PC-3 (cell line): ENCODE results near the gene RTN3. TPM values are rescaled to one million over a fixed set of nuclear protein-coding genes. Genes with fewer than 3 reads are reported as not detected.

Experiments used
- ATAC-seq: fragments of 200-7000 bp; cut with Tn5 transposase; 2 replicates; pipeline ENCODE4 v1.9.1; 2020; ENCODE audit warnings: mild to moderate bottlenecking, moderate library complexity
- BruUV-seq: library from RNA; stranded (reverse); fragments of 400-500 nt; replicated peaks from 2 replicates; lab custom pipeline; 2021; lab: Mats Ljungman, UMichigan
- CTCF ChIA-PET: fragments of 300-600 bp; sonication (Branson Sonifier 250); formaldehyde crosslinking; loops from one replicate; lab custom pipeline; 2022; ENCODE audit warnings: antibody characterized with exemption; lab: Charles Lee
- POLR2A ChIA-PET: fragments of 300-600 bp; sonication (Branson Sonifier 250); formaldehyde crosslinking; loops from one replicate; lab custom pipeline; 2022; ENCODE audit warnings: antibody characterized with exemption; ENCODE audit not compliant: unreplicated experiment; lab: Charles Lee
- DNase-seq: peaks from one replicate; pipeline ENCODE4 v3.0.0-alpha.2; 2015
- H2AFZ ChIP-seq: fragments of 300-600 bp; sonication (generic); 2 replicates; pipeline ENCODE4 v1.6.0; 2016; ENCODE audit warnings: antibody characterized with exemption, low read length
- H3F3A ChIP-seq: fragments of 300-600 bp; sonication (generic); one replicate; pipeline ENCODE4 v1.6.0; 2017; ENCODE audit warnings: antibody characterized with exemption, low read length, control low read depth, mild to moderate bottlenecking; ENCODE audit not compliant: unreplicated experiment
- H3K27ac ChIP-seq: fragments of 300-600 bp; sonication (generic); 2 replicates; pipeline ENCODE4 v1.5.1; 2016; ENCODE audit warnings: mild to moderate bottlenecking, low read length
- H3K27me3 ChIP-seq: fragments of 300-600 bp; sonication (generic); 2 replicates; pipeline ENCODE4 v1.6.1; 2016; ENCODE audit warnings: low read length, mixed read lengths
- H3K36me3 ChIP-seq: fragments of 300-600 bp; sonication (generic); 2 replicates; pipeline ENCODE4 v1.6.1; 2016; ENCODE audit warnings: low read depth, mixed run types, low read length, mixed read lengths
- H3K4me1 ChIP-seq: fragments of 300-600 bp; sonication (generic); 2 replicates; pipeline ENCODE4 v1.5.1; 2016; ENCODE audit warnings: low read length; ENCODE audit not compliant: insufficient read depth
- H3K4me2 ChIP-seq: fragments of 300-600 bp; sonication (generic); 2 replicates; pipeline ENCODE4 v1.6.0; 2016; ENCODE audit warnings: low read length
- H3K4me3 ChIP-seq: fragments of 300-600 bp; sonication (generic); 2 replicates; pipeline ENCODE4 v1.5.1; 2016; ENCODE audit warnings: mild to moderate bottlenecking, low read length, mixed read lengths
- H3K79me2 ChIP-seq: fragments of 300-600 bp; sonication (generic); 2 replicates; pipeline ENCODE4 v1.6.1; 2017; ENCODE audit warnings: low read length, mixed read lengths
- H3K9ac ChIP-seq: fragments of 300-600 bp; sonication (generic); 2 replicates; pipeline ENCODE4 v1.6.0; 2016; ENCODE audit warnings: mild to moderate bottlenecking, low read length
- H3K9me2 ChIP-seq: fragments of 300-600 bp; sonication (generic); replicated peaks from 2 replicates; pipeline ENCODE4 v1.6.1; 2016; ENCODE audit warnings: mixed run types, low read length, mixed read lengths
- H3K9me3 ChIP-seq: fragments of 300-600 bp; sonication (generic); 2 replicates; pipeline ENCODE4 v1.6.1; 2016; ENCODE audit warnings: low read length, mixed read lengths
- H4K20me1 ChIP-seq: fragments of 300-600 bp; sonication (generic); 2 replicates; pipeline ENCODE4 v1.6.1; 2016; ENCODE audit warnings: low read length, mixed read lengths
- EZH2 ChIP-seq: fragments of 300-600 bp; sonication (generic); IDR thresholded peaks from one replicate; pipeline ENCODE4 v1.6.1; 2017; ENCODE audit warnings: antibody characterized with exemption, mild to moderate bottlenecking, low read length; ENCODE audit not compliant: unreplicated experiment
- EZH2phosphoT487 ChIP-seq: fragments of 300-600 bp; sonication (generic); IDR thresholded peaks from 2 replicates; pipeline ENCODE4 v1.6.1; 2018; ENCODE audit warnings: mild to moderate bottlenecking, antibody characterized with exemption, low read length, borderline replicate concordance
- intact Hi-C: fragments of 100-400 bp; cut with micrococcal nuclease; formaldehyde crosslinking; loops from 2 replicates; pipeline ENCODE4 v1.9.0; 2023
- total RNA-seq: library from RNA; depleted of rRNA; stranded (reverse); fragments of >200 nt; gene quantifications from 2 replicates; pipeline ENCODE4 v1.2.3, GENCODE V29; 2014
- TF ChIP-seq, protein P1 (sequence below): fragments of 300-600 bp; sonication (generic); conservative IDR thresholded peaks from 2 replicates; pipeline ENCODE4 v1.5.1; 2017; ENCODE audit warnings: antibody characterized with exemption, low read depth, mild to moderate bottlenecking, low read length

RTN3 gene
- total RNA-seq, 1 experiment from 2014 or later, result 100 TPM

DNA sequence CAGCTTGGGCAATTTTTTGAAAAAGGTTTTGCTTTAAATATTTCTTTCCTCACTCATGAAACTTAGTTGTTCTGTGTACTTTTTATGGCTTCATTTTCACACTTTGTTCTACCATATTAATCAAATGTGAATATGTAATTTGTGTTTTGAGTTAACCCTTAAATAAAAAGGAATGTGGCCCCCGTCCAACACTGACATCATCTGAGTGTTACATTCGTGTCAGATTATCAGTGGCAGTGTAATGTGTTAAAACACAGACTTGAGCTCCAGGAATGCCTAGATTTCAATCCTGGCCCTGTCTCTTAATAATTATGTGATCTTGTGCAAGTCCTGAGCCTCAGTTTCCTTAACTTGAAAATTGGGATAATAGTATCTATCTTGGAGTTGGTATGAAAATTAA lies 5.6 kb downstream of the RTN3 start:
- no peak overlapping the region for H3K4me3 ChIP-seq
- ATAC-seq (no peak), DNase-seq (no peak)
- H3K4me1 ChIP-seq, result peaks cover 8% of the 10 kb centered on the region
- H3K9me3 ChIP-seq, result no peaks in the 10 kb centered on the region
- ChIA-PET CTCF (no interaction called here), POLR2A (no interaction called here)
- no peaks in the 10 kb centered on the region for H3K36me3 ChIP-seq
- TF ChIP-seq, protein P1, sequence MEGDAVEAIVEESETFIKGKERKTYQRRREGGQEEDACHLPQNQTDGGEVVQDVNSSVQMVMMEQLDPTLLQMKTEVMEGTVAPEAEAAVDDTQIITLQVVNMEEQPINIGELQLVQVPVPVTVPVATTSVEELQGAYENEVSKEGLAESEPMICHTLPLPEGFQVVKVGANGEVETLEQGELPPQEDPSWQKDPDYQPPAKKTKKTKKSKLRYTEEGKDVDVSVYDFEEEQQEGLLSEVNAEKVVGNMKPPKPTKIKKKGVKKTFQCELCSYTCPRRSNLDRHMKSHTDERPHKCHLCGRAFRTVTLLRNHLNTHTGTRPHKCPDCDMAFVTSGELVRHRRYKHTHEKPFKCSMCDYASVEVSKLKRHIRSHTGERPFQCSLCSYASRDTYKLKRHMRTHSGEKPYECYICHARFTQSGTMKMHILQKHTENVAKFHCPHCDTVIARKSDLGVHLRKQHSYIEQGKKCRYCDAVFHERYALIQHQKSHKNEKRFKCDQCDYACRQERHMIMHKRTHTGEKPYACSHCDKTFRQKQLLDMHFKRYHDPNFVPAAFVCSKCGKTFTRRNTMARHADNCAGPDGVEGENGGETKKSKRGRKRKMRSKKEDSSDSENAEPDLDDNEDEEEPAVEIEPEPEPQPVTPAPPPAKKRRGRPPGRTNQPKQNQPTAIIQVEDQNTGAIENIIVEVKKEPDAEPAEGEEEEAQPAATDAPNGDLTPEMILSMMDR, result no peak
- TF ChIP-seq EZH2phosphoT487 (no peak), EZH2 (no peak)
- intact Hi-C loops, result no loop called here
- H3K27ac ChIP-seq, result no peak overlapping the region
- peaks cover 99% of the 10 kb centered on the region for H3K79me2 ChIP-seq
- H4K20me1 ChIP-seq, result peaks cover 26% of the 10 kb centered on the region
- H3K9ac ChIP-seq, result no peak overlapping the region
- no peaks in the 10 kb centered on the region for H3F3A ChIP-seq
- no peaks in the 10 kb centered on the region for H3K9me2 ChIP-seq
- H3K4me2 ChIP-seq, result no peak overlapping the region
- no peaks in the 10 kb centered on the region for H3K27me3 ChIP-seq
- H2AFZ ChIP-seq, result no peak overlapping the region
- BruUV-seq, result no TSS peak

DNA sequence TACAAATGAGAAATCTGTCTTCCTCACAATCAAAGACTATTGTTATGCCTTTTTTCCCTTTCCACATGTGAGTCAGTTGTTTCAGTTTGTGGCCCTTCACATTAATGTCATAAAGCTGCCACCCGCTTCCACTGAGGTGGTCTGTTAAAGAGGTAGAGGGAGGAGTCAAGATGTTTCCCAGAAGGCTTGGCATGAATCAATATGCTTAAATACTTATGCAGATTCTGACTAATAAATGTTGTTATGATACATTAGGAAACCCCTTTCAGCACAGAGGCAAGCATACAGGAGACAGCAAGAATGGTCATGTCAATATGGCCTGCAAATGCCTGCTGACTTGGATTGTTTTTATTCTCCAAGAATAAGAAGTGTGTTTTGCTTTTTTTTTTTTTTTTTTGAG lies 6.5 kb downstream of the RTN3 start:
- no peak overlapping the region for H3K27ac ChIP-seq
- POLR2A ChIA-PET, result no interaction called here
- intact Hi-C loops, result no loop called here

DNA sequence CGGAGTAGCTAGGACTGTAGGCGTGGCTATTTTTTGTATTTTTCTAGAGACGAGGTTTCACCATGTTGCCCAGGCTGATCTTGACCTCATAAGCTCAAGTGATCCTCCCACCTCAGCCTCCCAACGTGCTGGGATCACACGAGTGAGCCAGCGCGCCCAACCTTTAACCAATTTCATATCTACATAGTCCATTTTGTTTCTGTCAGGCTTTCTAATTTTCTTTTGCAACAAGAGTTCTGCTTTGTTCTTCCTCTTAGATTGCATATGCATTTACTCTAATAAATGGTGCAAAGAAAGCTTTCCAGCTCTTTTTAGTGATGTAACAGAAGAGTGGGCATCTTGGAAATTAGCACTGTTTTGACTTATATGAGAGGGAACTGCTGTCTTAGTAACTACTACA lies 13.3 kb downstream of the RTN3 start:
- no peaks in the 10 kb centered on the region for H3F3A ChIP-seq
- H3K9me2 ChIP-seq, result no peaks in the 10 kb centered on the region
- H3K4me1 ChIP-seq, result no peaks in the 10 kb centered on the region
- no TSS peak for BruUV-seq
- no peak overlapping the region for H3K4me3 ChIP-seq
- peaks cover 14% of the 10 kb centered on the region; the same call in 1 of the 2 replicates for H4K20me1 ChIP-seq
- DNase-seq (no peak), ATAC-seq (no peak)
- intact Hi-C loops, result no loop called here
- ChIA-PET POLR2A (no interaction called here), CTCF (no interaction called here)
- peaks cover 81% of the 10 kb centered on the region for H3K79me2 ChIP-seq
- H3K9ac ChIP-seq, result no peak overlapping the region
- TF ChIP-seq EZH2phosphoT487 (no peak), EZH2 (no peak)
- TF ChIP-seq, protein P1, result no peak
- no peak overlapping the region for H2AFZ ChIP-seq
- no peaks in the 10 kb centered on the region for H3K36me3 ChIP-seq
- no peaks in the 10 kb centered on the region for H3K9me3 ChIP-seq
- H3K27ac ChIP-seq, result no peak overlapping the region
- no peaks in the 10 kb centered on the region for H3K27me3 ChIP-seq
- no peak overlapping the region for H3K4me2 ChIP-seq

More for the DNA sequence above, 6.5 kb downstream of the RTN3 start:
- H3F3A ChIP-seq, result no peaks in the 10 kb centered on the region
- ATAC-seq (no peak), DNase-seq (no peak)
- H3K79me2 ChIP-seq, result peaks cover 97% of the 10 kb centered on the region
- no peaks in the 10 kb centered on the region for H3K9me3 ChIP-seq
- BruUV-seq, result no TSS peak
- no peaks in the 10 kb centered on the region for H3K9me2 ChIP-seq
- H3K4me3 ChIP-seq, result no peak overlapping the region
- H3K4me1 ChIP-seq, result peaks cover 8% of the 10 kb centered on the region
- TF ChIP-seq EZH2phosphoT487 (no peak), EZH2 (no peak)
- TF ChIP-seq, protein P1, result no peak
- peaks cover 23% of the 10 kb centered on the region; the same call in 1 of the 2 replicates for H4K20me1 ChIP-seq
- H3K27me3 ChIP-seq, result no peaks in the 10 kb centered on the region
- no peak overlapping the region for H2AFZ ChIP-seq
- no peak overlapping the region for H3K9ac ChIP-seq
- no peaks in the 10 kb centered on the region for H3K36me3 ChIP-seq
- CTCF ChIA-PET, result no interaction called here
- no peak overlapping the region for H3K4me2 ChIP-seq
